NCI-H2107 treated with DMSO at 0.1 percent for 48 hours (cell line): ENCODE results near the gene PTGES2.

ENCODE experiments used
- DNase-seq: peaks from one replicate; lab custom pipeline; 2025; ENCODE audit not compliant: unreplicated experiment; lab: John Stamatoyannopoulos, UW

The PTGES2 gene

DNA sequence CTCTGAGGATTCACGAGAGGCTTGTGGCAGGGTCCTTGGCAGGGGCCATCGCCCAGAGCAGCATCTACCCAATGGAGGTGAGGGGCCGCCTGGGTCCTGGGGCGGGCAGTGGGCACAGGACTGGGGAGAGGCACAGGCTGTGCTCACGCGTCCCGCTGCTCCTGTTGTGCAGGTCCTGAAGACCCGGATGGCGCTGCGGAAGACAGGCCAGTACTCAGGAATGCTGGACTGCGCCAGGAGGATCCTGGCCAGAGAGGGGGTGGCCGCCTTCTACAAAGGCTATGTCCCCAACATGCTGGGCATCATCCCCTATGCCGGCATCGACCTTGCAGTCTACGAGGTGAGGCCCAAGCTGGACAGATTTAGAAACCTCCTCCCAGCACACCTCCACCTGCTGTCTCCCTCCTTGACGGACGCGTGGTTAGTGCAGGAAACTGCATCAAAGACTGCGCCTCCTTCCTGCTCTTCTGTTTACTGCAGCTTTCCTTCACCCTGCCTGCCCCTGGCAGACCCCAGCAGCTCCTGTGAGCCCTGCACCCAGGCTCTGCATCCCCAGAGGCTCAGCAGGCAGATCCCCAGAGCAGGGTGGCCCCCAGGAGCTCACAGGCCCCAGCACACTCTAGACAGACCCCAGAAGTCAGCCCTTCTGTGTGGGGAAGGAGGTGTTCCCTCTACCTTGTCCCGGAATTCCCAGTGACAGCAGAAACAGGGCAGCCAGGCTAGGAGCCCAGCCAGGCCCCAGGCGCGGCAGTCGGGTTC, 21.2 kb downstream of the PTGES2 start:
- DNase-seq: no peak

DNA sequence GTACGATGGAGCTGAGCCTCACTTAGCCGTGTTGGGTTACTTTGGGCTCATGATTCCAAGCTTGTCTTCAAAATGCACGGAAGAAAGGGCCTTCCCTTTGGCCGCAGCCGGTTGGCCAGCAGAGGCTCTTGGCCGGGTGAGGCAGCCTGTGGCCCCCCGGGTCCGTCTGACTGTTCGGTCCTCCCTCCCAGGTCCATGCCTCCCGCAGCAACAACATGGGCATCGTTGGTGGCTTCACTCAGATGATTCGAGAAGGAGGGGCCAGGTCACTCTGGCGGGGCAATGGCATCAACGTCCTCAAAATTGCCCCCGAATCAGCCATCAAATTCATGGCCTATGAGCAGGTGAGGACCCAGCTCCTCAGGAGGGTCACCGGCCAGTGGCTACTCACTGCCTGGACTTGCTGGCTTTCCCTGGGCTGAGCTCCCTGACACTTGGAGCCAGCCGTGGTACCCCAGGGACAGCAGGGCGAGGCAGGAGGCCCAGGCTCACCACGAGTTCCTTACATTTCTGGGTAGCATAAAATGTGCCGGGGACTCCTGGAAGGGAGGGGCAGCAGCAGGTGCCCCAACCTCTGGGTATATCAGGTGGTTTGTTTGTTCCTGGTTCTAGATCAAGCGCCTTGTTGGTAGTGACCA, 21.9 kb downstream of the PTGES2 start:
- DNase-seq: no peak

DNA sequence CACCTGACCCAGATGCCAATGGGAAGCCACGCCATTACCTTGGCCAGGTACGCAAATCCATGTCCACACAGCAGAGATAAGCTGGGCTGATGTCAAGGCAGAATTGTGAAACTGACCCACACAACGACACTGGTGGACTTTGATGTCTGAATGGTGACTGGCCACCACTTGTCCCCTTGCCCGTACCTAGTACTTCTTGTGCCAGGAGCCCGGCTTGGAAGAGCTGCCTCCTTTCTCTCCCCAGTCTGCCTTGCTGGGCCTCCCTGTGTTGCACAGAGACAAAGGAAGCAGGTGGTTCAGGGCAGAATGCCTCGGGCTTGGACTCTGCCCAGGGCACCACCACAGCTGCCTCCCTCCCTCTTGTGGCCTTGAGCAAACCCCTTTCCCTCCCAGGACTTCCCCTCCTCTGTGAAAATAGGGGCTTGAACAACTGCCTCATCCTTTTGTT, 23.3 kb downstream of the PTGES2 start:
- peak; percentile 56 for DNase-seq

DNA sequence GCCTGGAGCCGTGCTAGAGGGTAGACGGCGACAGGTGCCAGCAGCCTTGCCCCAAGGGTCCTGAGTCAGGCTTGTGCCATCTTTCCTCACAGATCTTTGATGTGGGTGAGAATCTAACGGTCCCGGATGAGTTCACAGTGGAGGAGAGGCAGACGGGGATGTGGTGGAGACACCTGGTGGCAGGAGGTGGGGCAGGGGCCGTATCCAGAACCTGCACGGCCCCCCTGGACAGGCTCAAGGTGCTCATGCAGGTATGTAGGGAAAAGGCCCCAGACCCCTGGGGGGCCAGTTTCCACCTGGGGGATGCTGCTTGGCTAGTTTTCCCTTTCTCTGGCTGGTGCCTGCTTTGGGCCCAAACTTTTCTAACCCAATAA, 24.0 kb downstream of the PTGES2 start:
- peak; percentile 27 for DNase-seq

DNA sequence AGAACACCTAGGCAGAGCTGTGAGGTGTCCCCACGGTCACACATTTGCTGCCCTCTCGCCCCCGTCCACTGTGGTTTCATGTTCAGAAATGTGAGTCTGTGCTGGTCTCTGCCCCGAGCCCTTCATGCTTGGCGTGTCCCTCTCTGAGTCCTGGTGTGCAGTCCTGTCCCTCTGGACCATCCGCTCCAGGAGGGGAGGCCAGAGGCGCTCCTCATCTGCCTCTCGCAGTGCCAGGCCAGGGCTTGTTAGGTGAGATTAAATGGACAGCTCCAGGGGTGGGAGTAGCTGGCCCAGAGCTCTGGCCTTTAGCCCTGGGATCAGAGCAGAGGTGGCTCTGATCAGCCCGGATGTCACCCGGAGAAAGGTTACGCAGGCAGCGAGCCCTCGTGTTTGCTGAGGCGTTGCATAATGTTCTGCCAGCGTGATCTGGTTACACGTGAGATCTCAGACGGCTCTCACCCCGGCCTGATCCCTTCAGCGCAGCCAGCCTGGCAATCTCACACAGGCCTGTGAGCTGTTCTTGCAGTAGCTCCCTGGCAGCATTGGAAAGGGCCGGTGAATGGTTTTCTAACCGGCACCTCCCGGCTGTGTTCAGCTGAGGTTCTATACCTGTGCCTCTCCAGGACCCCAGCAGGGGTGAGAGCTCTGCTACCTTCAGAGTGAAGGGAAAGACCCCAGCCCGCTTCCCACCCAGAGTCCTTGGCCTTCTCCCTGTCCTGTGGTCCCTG, 24.5 kb downstream of the PTGES2 start:
- DNase-seq: peak; percentile 21

DNA sequence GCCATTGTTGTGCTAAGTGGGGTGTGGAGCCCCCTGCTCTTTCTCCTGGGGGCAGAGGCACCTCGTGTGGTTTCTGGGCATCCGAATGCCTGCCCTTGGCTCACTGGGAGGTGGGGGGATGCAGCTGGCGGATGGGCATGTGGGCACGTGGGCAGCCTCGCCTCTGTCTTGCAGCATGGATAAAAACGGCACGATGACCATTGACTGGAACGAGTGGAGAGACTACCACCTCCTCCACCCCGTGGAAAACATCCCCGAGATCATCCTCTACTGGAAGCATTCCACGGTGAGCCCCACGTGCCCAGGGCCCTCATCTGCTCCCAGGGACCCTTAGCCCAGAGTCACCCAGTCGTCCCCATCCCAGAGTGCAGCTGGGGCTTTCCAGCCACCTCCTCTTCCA, 25.3 kb downstream of the PTGES2 start:
- DNase-seq: no peak

DNA sequence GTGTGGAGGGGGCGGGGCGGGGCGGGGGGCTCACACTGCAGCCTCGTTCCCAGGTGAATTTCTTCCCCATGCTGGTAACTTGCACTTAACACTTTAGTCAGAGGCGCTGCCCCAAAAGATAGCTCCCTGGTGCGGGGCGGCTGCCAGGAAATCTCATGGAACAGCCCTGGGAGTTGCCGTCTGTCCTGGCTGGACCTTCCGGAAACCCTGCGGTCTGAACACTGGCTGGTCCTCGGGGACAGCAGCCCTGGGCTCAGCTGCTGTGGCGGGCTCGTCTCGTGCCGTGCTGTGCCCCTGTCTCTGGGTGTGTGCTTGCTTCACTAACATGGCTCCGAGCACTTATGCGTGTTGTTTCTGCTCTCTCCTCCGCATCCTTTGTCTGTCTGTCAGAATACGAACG, 25.8 kb downstream of the PTGES2 start:
- DNase-seq: no peak

DNA sequence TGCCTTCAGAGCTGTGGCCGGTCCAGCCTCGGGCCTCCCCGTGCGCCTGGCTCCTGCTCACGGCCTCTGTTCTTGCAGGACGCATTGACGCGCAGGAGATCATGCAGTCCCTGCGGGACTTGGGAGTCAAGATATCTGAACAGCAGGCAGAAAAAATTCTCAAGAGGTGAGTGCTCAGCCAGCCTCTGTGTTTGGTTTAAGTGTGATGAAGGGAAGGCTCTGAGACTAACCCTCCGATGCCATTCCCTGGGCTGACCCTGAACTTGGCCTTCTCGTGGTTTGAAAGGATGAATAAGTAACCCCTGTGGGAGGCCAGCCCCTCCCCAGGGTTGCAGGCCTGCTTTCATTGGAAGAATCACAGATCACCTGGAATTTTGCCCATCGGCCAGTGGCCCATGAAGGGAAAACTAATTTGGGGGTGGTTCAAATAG, 26.3 kb downstream of the PTGES2 start:
- DNase-seq: no peak

DNA sequence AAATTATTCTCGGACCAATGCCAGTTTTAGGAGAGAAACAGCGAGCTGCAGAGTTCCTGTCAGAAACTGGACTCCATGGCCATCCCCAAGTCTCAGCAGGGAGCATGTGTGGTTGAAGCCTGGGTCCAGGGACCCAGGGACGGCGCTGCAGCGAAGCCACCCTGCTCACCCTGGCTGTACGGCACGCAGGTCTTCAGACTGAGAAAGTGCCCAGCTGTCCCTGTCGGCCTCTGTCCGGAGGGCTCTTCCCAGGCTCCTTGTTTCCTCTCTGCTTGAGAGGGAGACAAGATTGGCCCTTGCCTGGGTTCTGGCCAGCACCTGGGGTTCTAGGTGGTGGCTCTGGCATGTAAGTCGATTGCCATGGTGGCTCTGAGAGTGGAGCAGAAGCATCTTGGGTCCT, 26.9 kb downstream of the PTGES2 start:
- no peak for DNase-seq

DNA sequence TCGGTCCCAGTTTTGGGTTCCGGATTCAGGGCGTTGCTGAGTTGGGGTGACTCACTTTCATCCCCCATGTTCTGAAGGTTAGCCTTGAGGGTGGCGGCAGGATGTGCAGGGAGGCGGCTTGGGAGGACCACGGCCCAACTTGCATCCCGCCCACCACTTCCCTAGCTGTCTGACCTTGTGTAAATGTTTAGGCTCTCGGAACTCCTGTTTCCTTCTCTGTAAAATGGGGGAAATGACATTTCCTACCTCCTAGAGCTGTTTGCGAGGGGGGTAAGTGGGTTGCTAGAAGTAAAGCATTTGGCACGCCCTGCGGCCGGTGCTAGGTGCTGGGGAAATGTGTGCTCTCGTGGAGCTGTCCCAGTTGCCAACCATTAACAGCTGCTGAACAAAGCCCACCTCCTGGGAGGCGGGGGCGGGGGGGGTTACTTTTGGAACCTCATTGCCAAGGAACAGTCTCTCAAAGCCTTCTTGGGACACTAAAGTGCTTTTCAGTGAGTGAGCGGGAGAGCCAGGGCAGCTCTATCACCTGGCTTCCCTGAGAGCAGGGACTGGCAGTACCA, 27.5 kb downstream of the PTGES2 start:
- no peak for DNase-seq

DNA sequence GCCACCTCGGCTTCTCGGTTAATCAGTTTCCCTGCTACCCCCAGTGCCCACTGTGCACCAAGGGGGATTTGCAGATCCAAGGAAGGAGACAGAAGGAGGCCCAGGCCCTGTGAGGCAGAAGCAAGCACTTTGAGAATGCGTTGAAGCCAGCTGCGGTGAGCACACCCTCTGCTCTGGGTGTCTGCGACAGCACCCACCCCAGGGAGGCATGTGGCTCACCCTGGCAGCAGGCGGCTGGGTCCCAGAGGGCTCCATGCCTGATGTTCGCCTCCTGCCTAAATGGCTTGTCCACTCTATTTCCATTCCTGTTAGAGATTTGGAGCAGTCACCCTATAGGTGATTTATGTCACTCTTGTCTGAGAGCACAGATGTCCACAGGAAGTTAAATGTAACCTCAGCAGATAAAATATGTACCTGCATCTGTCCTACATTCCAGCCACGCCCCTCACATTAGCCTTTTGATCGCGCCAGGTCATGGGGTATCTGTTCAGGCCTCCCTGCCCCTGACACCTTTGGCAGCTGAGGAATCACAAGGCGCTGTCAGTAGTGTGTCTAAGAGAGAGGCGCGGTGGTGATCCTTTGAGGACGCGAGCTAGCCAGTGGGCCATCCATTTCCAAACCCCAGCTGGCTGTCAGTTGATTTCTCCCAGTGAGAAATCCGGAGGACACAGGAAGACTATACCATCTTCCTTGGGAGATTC, 28.1 kb downstream of the PTGES2 start:
- no peak for DNase-seq

DNA sequence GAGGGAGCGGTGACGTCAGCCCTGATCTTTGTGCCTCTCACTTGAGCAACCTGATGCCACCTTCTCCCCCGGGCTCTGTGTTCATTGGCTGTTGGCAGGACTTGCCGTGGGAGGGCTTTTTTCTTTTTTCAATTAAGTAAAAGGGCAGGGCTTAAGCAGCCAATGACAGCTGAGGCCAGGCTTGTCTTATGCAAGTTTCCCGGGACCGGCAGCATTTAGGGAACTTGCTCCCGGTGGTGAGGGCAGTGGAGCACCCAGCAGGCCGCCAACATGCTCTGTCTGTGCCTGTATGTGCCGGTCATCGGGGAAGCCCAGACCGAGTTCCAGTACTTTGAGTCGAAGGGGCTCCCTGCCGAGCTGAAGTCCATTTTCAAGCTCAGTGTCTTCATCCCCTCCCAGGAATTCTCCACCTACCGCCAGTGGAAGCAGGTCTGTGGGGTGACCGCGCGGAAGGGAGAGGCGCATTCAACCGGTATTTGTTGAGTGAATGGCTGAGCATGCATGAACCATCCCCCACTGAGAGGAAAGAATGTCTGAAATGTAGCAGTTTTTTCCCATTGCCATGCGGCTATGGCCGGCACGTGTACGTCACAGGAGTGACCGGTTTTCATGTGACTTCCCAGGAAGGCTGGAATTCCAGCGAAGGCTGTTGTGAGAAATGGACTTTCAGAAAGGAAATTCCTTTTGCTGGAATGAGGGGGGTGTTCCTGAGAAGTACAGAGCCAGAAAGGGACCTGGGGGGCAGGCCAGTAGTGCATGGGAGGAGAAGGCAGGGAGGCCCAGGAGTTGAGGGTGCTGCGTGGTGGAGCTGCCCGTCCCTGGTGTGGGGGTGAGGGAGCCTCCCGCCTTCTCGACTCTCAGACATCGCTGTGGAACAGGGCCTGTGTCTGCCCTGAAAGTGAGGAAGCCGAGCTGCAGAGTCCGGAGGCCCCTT, 29.0 kb downstream of the PTGES2 start:
- DNase-seq: peak; percentile 94

DNA sequence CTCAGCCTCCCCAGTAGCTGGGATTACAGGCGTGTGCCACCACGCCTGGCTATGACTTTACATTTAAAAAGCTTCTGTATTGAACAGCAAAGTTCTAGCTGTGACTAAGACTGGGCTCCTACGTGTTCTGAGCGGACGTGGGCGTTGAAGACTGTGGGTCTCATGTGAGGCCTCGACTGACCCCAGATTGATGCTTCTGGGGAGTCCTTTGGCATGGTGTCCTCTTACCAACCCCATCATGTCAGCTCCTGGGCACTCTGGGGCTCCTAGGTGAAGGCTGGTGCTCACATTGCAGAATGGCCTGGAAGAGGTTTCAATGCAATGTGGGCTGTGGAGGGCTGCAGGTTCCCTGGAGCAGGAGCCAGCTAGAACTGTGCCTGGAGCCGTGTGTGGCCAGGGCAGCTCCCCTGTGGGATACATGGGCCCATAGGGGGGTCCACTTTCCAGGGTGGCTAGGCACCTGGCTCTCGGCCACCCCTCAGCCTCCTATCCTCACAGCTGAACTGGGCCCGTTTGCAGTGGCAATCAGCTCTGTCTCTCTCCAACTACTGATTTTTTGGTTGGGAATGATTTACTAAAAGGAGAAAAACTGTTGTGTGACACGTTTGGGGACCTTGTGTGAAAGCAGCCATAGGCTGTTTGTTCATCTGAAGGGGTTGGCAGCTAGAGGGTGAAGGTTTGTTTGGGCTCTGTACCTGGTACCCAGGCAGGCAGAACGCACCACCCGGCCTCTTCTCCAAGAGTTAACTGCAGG, 29.8 kb downstream of the PTGES2 start:
- DNase-seq: no peak

DNA sequence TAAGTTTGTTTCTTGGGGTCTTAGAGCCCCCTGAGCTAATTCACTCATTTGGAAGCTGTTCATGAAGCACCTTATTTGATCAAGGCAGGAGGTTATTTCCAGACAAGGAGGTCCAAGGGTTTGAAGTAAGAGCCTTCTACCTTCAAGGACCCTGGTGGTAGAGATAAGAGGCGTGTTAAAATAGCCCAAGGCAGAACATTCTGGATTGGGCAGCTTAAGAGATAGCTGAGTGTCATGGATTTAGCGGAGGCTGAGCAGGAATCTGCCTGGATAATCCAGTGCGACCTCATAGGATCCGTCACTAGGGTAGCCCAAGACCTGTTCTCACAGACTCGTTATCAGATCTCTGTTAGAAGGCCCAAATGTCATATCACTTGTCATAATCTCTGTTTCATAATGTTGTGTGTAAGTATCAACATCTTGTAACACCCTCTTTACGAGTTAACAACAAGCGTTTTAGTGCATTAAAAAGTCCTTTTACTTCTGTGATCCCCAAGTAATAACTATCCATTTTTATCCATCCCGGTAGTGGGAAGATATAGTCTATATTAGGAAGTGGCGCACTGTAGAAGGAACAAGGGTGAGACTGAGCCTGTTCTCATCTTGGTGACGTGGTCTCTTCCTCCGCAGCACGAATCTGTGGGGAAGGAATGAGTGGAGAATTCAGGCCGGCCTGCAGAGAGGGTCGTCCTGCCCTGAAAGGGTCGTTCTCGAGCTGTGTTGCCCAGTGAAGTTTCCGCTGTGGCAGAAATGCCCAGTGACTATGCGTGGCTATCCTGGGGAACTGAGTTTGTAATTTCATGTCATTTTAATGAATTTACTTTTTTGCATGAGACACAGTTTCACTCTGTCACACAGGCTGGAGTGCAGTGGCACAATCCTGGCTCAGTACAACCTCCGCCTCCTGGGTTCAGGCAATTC, 30.7 kb downstream of the PTGES2 start:
- DNase-seq: no peak

DNA sequence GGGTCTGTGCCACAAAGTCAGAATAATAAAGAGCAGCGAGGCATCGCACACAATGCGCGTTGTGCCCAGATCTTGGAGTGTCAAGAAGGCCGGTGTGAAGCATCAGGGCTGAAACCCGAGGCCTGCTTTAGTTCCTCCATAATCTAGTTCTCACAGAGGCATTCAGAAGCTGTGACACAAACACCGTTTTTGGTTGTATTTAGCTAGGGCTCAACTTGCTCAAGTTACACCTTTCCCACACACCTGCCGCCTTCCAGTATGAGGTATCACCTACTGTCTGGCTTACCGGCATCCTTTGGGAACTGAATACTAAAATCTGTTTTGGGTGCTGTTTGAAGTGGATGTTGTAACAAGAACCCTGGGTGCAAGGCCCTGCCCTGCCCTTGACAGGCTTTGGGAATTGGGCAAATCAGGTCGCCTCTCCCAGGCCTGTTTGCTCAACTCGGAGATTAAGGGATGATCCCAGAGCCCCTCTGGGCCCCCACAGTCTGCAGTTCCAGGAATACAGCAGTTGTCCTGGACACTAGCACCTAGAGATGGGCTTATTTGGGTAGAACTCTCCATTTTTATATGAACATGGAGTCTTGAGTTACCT, 32.5 kb downstream of the PTGES2 start:
- peak; percentile 88 for DNase-seq

DNA sequence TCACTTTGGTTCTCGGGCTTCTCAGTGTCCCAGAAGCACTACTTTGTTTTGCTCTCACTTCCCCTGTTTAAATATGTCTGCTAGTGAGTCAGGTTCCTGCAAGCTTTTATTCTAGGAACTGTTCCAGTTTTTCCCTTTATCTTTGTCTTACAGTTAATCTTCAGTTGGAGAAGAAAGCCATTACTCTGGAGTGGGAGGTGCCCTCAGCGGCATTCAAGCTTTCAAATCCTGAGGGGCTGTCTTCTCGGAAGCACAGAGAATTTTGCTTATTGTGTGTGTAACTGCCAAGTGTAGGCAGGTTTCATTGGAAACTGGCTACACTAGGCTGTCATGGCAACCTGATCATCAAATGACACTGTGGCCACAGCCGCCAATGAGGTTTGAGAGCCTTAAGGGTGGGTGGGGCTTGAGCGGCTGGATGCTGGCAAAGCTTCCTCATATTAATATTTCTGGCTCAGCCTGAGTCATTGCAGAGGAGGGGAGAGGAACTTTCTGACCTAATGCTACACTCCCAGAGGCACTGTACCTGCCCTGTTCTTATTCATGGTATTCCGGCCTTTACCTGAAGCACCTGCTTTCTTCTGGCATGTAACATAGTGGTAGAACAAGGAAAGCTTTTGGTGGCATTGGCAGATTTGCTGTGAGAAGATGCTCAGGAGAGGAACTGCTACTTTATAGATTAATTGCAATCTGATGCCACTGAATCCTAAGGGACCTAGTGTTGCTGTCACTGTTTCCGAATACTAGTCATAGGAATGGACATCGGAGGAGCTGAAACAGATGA, 33.2 kb downstream of the PTGES2 start:
- DNase-seq: peak; percentile 89

DNA sequence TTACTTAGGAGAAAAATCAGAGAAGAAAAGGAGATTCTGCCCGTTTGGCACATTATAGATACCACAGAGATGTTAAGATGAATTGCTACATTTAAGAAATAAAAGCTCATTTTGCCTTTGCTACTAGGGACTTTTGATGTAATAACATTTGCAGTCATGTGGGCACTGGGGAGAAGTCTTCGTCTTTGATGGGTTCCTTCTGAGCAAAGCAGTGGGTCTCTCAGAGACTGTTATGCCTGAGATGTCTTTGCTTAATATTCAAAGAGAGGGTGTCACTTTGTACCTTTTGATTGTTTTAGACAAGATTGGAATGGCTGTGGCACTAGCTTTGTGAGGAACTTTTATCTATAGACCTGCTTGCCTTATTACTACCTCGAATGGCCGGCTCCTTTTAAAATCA, 34.5 kb downstream of the PTGES2 start:
- DNase-seq: no peak
